ENCODE results near the gene ELMO1.

GRCh38 chr7:37481722-37482288 is 33.1 kb upstream of the ELMO1 start:
- TF ChIP-seq CTCF (IDR thresholded peaks at IDR 0.05) (no peak), POLR2AphosphoS5 (IDR thresholded peaks at IDR 0.05) (no peak)
